NT2/D1 (cell line): Measurements from ENCODE around the gene C2orf80.

ENCODE experiments used
- SUZ12 ChIP-seq: IDR thresholded peaks from 2 replicates; pipeline ENCODE4 v1.6.1; 2011; ENCODE audit not compliant: insufficient read length, insufficient read depth; ENCODE audit errors: extremely low read depth
- YY1 ChIP-seq: IDR thresholded peaks from 2 replicates; pipeline ENCODE4 v1.6.1; 2011; ENCODE audit not compliant: insufficient read length, insufficient read depth
- ZNF274 ChIP-seq: IDR thresholded peaks from 2 replicates; pipeline ENCODE4 v1.6.1; 2011; ENCODE audit warnings: mild to moderate bottlenecking, low read depth, low read length

- no peak for TF ChIP-seq YY1
- no peak for TF ChIP-seq ZNF274
- TF ChIP-seq SUZ12 = no peak
Observed at GRCh38 chr2:208142240-208142924, 47.4 kb downstream of the C2orf80 start.
